Measurements from ENCODE around the gene KCNIP3.
A peak's percentile ranks its signal among the peaks of the same experiment; 100 is the strongest.

The KCNIP3 gene

GRCh38 chr2:95379371-95379831, 82.3 kb downstream of the KCNIP3 start:
- H3K4me3 ChIP-seq (replicated peaks in 1 of 2; ENCODE audit: low read depth in 2 of 2, low read length in 2 of 2) = no peak overlapping the region
- peak; percentile 16 for TF ChIP-seq CTCF (IDR thresholded peaks at IDR 0.05; ENCODE audit: low read depth, low read length)
- DNase-seq (ENCODE audit: low read depth in 2 of 2) = no peak

- DNase-seq (ENCODE audit: low read depth in 2 of 2) = no peak
- no peak for TF ChIP-seq CTCF (IDR thresholded peaks at IDR 0.05; ENCODE audit: low read depth, low read length)
- H3K4me3 ChIP-seq (replicated peaks in 1 of 2; ENCODE audit: low read depth in 2 of 2, low read length in 2 of 2) = no peak overlapping the region
These were observed 83.1 kb downstream of the KCNIP3 start for GRCh38 chr2:95380280-95380679.

- H3K4me3 ChIP-seq (replicated peaks in 1 of 2; ENCODE audit: low read depth in 2 of 2, low read length in 2 of 2) = no peak overlapping the region
- DNase-seq (ENCODE audit: low read depth in 2 of 2) = no peak
- no peak for TF ChIP-seq CTCF (IDR thresholded peaks at IDR 0.05; ENCODE audit: low read depth, low read length)
These were observed 83.6 kb downstream of the KCNIP3 start for GRCh38 chr2:95380731-95381130.

- H3K4me3 ChIP-seq (replicated peaks in 1 of 2; ENCODE audit: low read depth in 2 of 2, low read length in 2 of 2) = no peak overlapping the region
- no peak for DNase-seq (ENCODE audit: low read depth in 2 of 2)
- no peak for TF ChIP-seq CTCF (IDR thresholded peaks at IDR 0.05; ENCODE audit: low read depth, low read length)
These were observed 84.4 kb downstream of the KCNIP3 start for GRCh38 chr2:95381212-95382191.

GRCh38 chr2:95382192-95382591, 85.0 kb downstream of the KCNIP3 start:
- no peak overlapping the region for H3K4me3 ChIP-seq (replicated peaks in 1 of 2; ENCODE audit: low read depth in 2 of 2, low read length in 2 of 2)
- no peak for DNase-seq (ENCODE audit: low read depth in 2 of 2)
- TF ChIP-seq CTCF (IDR thresholded peaks at IDR 0.05; ENCODE audit: low read depth, low read length) = no peak

- no peak overlapping the region for H3K4me3 ChIP-seq (replicated peaks in 1 of 2; ENCODE audit: low read depth in 2 of 2, low read length in 2 of 2)
- DNase-seq (ENCODE audit: low read depth in 2 of 2) = no peak
- TF ChIP-seq CTCF (IDR thresholded peaks at IDR 0.05; ENCODE audit: low read depth, low read length) = no peak
These were observed 85.8 kb downstream of the KCNIP3 start for GRCh38 chr2:95382686-95383634.

Measured in cardiac fibroblast (primary cell).